Uterus (tissue), 4 donors: ENCODE results near the gene NDUFS6. TPM values are rescaled to one million over a fixed set of nuclear protein-coding genes. Genes with fewer than 3 reads are reported as not detected.

Source experiments
- DNase-seq, 2 donors: peaks; one replicate each; pipeline ENCODE4 v3.0.0-alpha.2; 2019 to 2020
- H3K27ac ChIP-seq, 2 donors: fragments of 200-600 bp; sonication (generic); 1 replicate in 1 of 2; 2 replicates in 1 of 2; pipeline ENCODE4 v1.5.1; 2016 to 2018
- H3K27me3 ChIP-seq, 2 donors: fragments of 200-600 bp; sonication (generic); one replicate each; pipeline ENCODE4 v1.5.1; 2018 to 2019; ENCODE audit warnings: control low read depth in 1 of 2
- H3K36me3 ChIP-seq, 2 donors: fragments of 200-600 bp; sonication (generic); one replicate each; pipeline ENCODE4 v1.5.1; 2019; ENCODE audit warnings: control low read depth in 1 of 2
- H3K4me1 ChIP-seq, 2 donors: fragments of 200-600 bp; sonication (generic); one replicate each; pipeline ENCODE4 v1.5.1; 2018 to 2019; ENCODE audit warnings: control low read depth in 1 of 2
- H3K4me3 ChIP-seq, 2 donors: fragments of 200-600 bp; sonication (generic); 1 replicate in 1 of 2; 2 replicates in 1 of 2; pipeline ENCODE4 v1.5.1; 2018 to 2019; ENCODE audit warnings: mild to moderate bottlenecking in 1 of 2
- H3K9me3 ChIP-seq, 2 donors: fragments of 200-600 bp; sonication (generic); one replicate each; pipeline ENCODE4 v1.5.1; 2019; ENCODE audit warnings: control low read depth in 1 of 2
- CTCF ChIP-seq, 4 experiments: fragments of 200-600 bp in 2 of 4; fragments of 450-650 bp in 2 of 4; sonication (generic) in 2 of 4; IDR thresholded peaks; one replicate each; pipeline ENCODE4 v1.5.1; 2016 to 2019; ENCODE audit warnings: antibody characterized with exemption in 4 of 4, mild to moderate bottlenecking in 2 of 4, moderate library complexity in 1 of 4
- POLR2A ChIP-seq, 2 donors: fragments of 450-650 bp; IDR thresholded peaks; one replicate each; pipeline ENCODE4 v1.6.1; 2016; ENCODE audit warnings: antibody characterized with exemption in 2 of 2, mild to moderate bottlenecking in 1 of 2, moderate library complexity in 1 of 2
- intact Hi-C: fragments of 100-400 bp; cut with DNase I; formaldehyde crosslinking; loops from one replicate; pipeline ENCODE4 v1.15.1; 2023; ENCODE audit warnings: low total_unique reads
- total RNA-seq, 4 donors: library from RNA; depleted of rRNA in 3 of 4; stranded (reverse); fragments of >200 nt in 3 of 4; gene quantifications; one replicate each; pipeline versions ENCODE4 v1.1.0 to v1.2.4, GENCODE V29; 2014 to 2023
- donor health status: DM: yes; HTN: yes; CAD: no.

NDUFS6 gene
- total RNA-seq, 4 donors from 2014 or later: 8.5 to 17.9 (median 14.6) TPM

GRCh38 chr5:1777281-1778137, 23.7 kb upstream of the NDUFS6 start:
- Histone ChIP-seq H3K4me1 (no peaks in the 10 kb centered on the region), H3K4me3 (no peak overlapping the region), H3K36me3 (no peaks in the 10 kb centered on the region), H3K27ac (no peak overlapping the region), H3K9me3 (no peaks in the 10 kb centered on the region), H3K27me3 (no peaks in the 10 kb centered on the region)
- no peak for TF ChIP-seq CTCF (IDR thresholded peaks at IDR 0.05)
- TF ChIP-seq POLR2A (IDR thresholded peaks at IDR 0.05): no peak
- no peak for DNase-seq
- intact Hi-C loops: no loop called here

- no peaks in the 10 kb centered on the region for H3K9me3 ChIP-seq
- DNase-seq: no peak
- no peaks in the 10 kb centered on the region for H3K36me3 ChIP-seq
- no peaks in the 10 kb centered on the region for H3K27me3 ChIP-seq
- H3K4me1 ChIP-seq: no peaks in the 10 kb centered on the region
- H3K27ac ChIP-seq: no peak overlapping the region
- intact Hi-C loops: no loop called here
- H3K4me3 ChIP-seq: no peak overlapping the region
- TF ChIP-seq CTCF (IDR thresholded peaks at IDR 0.05) (no peak), POLR2A (IDR thresholded peaks at IDR 0.05) (no peak)
Observed at GRCh38 chr5:1778138-1779020, 22.8 kb upstream of the NDUFS6 start.

- no peak for DNase-seq
- H3K27ac ChIP-seq: no peak overlapping the region
- no peak for TF ChIP-seq POLR2A (IDR thresholded peaks at IDR 0.05)
- TF ChIP-seq CTCF (IDR thresholded peaks at IDR 0.05): no peak
- intact Hi-C loops: no loop called here
- H3K36me3 ChIP-seq: no peaks in the 10 kb centered on the region
- H3K27me3 ChIP-seq: no peaks in the 10 kb centered on the region
- no peaks in the 10 kb centered on the region for H3K9me3 ChIP-seq
- no peaks in the 10 kb centered on the region for H3K4me1 ChIP-seq
- no peak overlapping the region for H3K4me3 ChIP-seq
Observed at GRCh38 chr5:1779021-1779680, 22.1 kb upstream of the NDUFS6 start.

GRCh38 chr5:1779782-1780613, 21.2 kb upstream of the NDUFS6 start:
- no peaks in the 10 kb centered on the region for H3K9me3 ChIP-seq
- intact Hi-C loops: no loop called here
- H3K27ac ChIP-seq: no peak overlapping the region
- no peaks in the 10 kb centered on the region for H3K27me3 ChIP-seq
- TF ChIP-seq CTCF (IDR thresholded peaks at IDR 0.05): no peak
- TF ChIP-seq POLR2A (IDR thresholded peaks at IDR 0.05): no peak
- H3K36me3 ChIP-seq: no peaks in the 10 kb centered on the region
- no peak overlapping the region for H3K4me3 ChIP-seq
- DNase-seq: peak in 1 of 2 donors; percentile 2
- no peaks in the 10 kb centered on the region for H3K4me1 ChIP-seq
